Spleen (tissue), 11 donors: ENCODE data around the gene ACHE. TPM values are rescaled to one million over a fixed set of nuclear protein-coding genes. Genes with fewer than 3 reads are reported as not detected.

ENCODE experiments used
- DNase-seq: peaks from one replicate; pipeline ENCODE4 v3.0.0-alpha.2; 2020
- H3K27ac ChIP-seq, 8 donors: fragments of 200-600 bp; sonication (generic) in 7 of 8; 1 replicate in 4 of 8; 2 replicates in 4 of 8; pipeline versions ENCODE4 v1.5.0 to v1.8.0; 2016 to 2021; ENCODE audit warnings: inconsistent platforms in 4 of 8, mild to moderate bottlenecking in 4 of 8, moderate library complexity in 1 of 8
- H3K27me3 ChIP-seq, 7 donors: fragments of 200-600 bp; sonication (generic) in 6 of 7; replicated peaks in 1 of 7; 1 replicate in 4 of 7; 2 replicates in 3 of 7; pipeline versions ENCODE4 v1.5.0 to v1.8.0; 2016 to 2021; ENCODE audit warnings: inconsistent platforms in 3 of 7, mild to moderate bottlenecking in 1 of 7
- H3K36me3 ChIP-seq, 6 donors: fragments of 200-600 bp; sonication (generic) in 5 of 6; 1 replicate in 4 of 6; 2 replicates in 2 of 6; pipeline versions ENCODE4 v1.5.0 to v1.8.0; 2016 to 2021; ENCODE audit warnings: inconsistent platforms in 2 of 6
- H3K4me1 ChIP-seq, 6 donors: fragments of 200-600 bp; sonication (generic) in 5 of 6; 1 replicate in 3 of 6; 2 replicates in 3 of 6; pipeline versions ENCODE4 v1.5.0 to v1.8.0; 2016 to 2021; ENCODE audit warnings: inconsistent platforms in 3 of 6
- H3K4me3 ChIP-seq, 8 donors: fragments of 200-600 bp; sonication (generic) in 7 of 8; 1 replicate in 4 of 8; 2 replicates in 4 of 8; pipeline versions ENCODE4 v1.5.0 to v1.8.0; 2016 to 2021; ENCODE audit warnings: inconsistent platforms in 4 of 8, mild to moderate bottlenecking in 4 of 8, moderate library complexity in 2 of 8
- H3K9me3 ChIP-seq, 8 donors: fragments of 200-600 bp; sonication (generic) in 7 of 8; 1 replicate in 4 of 8; 2 replicates in 4 of 8; pipeline versions ENCODE4 v1.5.0 to v1.8.0; 2016 to 2021; ENCODE audit warnings: inconsistent platforms in 4 of 8
- CTCF ChIP-seq, 11 experiments: fragments of 200-600 bp in 7 of 11; fragments of 450-650 bp in 4 of 11; sonication (generic) in 4 of 11; IDR thresholded peaks in 8 of 11; conservative IDR thresholded peaks in 3 of 11; 1 replicate in 7 of 11; 2 replicates in 4 of 11; pipeline versions ENCODE4 v1.4.0 to v1.8.0; 2016 to 2021; ENCODE audit warnings: antibody characterized with exemption in 11 of 11, inconsistent platforms in 4 of 11, mild to moderate bottlenecking in 1 of 11
- POLR2A ChIP-seq, 3 donors: fragments of 450-650 bp; IDR thresholded peaks; one replicate each; pipeline ENCODE4 v1.5.1; 2017; ENCODE audit warnings: antibody characterized with exemption in 3 of 3, mild to moderate bottlenecking in 1 of 3
- POLR2AphosphoS5 ChIP-seq, 3 donors: sonication (generic); formaldehyde crosslinking; IDR thresholded peaks; one replicate each; pipeline ENCODE4 v1.5.1; 2017; ENCODE audit warnings: antibody characterized with exemption in 3 of 3
- WGBS, 5 donors: extraction: QIAGEN DNeasy Blood & Tissue Kit in 3 of 5; methylation state at CpG; one replicate each; pipeline versions ENCODE4 v1.1.5 to v1.1.7; 2013 to 2018; 5-methylcytosine and 5-hydroxymethylcytosine counted together
- intact Hi-C: fragments of 100-400 bp; cut with DNase I; formaldehyde crosslinking; loops from one replicate; pipeline ENCODE4 v1.15.0; 2023; ENCODE audit warnings: low total_unique reads
- polyA plus RNA-seq, 3 donors: library from polyadenylated mRNA; stranded (reverse); fragments of 200-250 nt; gene quantifications; one replicate each; pipeline ENCODE4 v1.2.1, GENCODE V29; 2013
- total RNA-seq, 7 donors: library from RNA; depleted of rRNA in 3 of 7; stranded (reverse); fragments of >200 nt in 3 of 7; fragmentation: NEBNext Ultra II Directional in 4 of 7; extraction: Animal tissue kit (Norgen Biotek cat#: 25700) in 4 of 7; gene quantifications; one replicate each; pipeline versions ENCODE4 v1.1.0 to v1.2.1, GENCODE V29; 2016 to 2021
- donor health status: healthy with polysubstance abuse.
- donor health status: DM: no; HTN: no; CAD: no; lungs with moderate emphysema.
- donor health status: DM: no; HTN: no; CAD: no.
- donor health status: Bipolar disorder and iron deficiency.
- donor health status: healthy.
- donor health status: DM: no; HTN: no; CAD: no.
- donor health status: DM: yes; HTN: yes; CAD: no.

The ACHE gene
- total and polyA plus RNA-seq, 10 donors = 2.0 to 10.8 (median 3.8) TPM

DNA sequence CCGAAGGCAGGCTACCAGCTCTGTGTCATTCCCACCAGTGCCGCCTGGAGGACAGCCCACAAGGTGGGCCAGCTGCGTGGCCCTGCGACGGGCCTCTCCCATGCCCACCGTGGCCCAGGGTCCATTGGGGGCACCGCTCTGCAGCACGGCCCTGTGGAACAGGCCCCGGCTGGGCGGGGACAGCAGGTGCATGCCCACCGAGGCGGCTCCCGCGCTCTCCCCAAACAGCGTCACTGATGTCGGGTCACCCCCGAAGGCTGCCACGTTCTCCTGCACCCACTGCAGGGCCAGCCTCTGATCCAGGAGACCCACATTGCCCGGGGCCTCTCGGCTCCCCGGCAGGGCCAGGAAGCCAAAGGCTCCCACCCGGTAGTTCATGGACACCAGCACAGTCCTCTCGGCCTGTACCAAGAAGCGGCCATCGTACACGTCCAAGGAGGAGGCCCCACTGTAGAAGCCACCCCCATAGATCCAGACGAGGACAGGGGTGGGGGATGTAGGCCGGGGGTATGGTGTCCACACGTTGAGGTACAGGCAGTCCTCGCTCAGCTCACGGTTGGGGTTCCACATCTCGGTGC lies 2.3 kb downstream of the ACHE start:
- peaks cover 0 to 4% (median 2%) of the 10 kb centered on the region in 6 donors for H3K36me3 ChIP-seq
- H3K27ac ChIP-seq = no peak overlapping the region
- H3K4me1 ChIP-seq = peaks cover 27 to 65% (median 54%) of the 10 kb centered on the region in 6 donors
- peaks cover 3 to 84% (median 53%) of the 10 kb centered on the region in 7 donors for H3K27me3 ChIP-seq
- peak; percentile 76 for DNase-seq
- TF ChIP-seq CTCF (IDR thresholded peaks at IDR 0.05 in 8 of 11, conservative IDR thresholded peaks at IDR 0.05 in 3 of 11) (no peak), POLR2A (IDR thresholded peaks at IDR 0.05) (no peak), POLR2AphosphoS5 (IDR thresholded peaks at IDR 0.05) (no peak)
- intact Hi-C loops = no loop called here
- peak overlapping the region in 1 of 8 donors; percentile 73 for H3K4me3 ChIP-seq
- no peaks in the 10 kb centered on the region for H3K9me3 ChIP-seq
- WGBS, 5 donors = 88 to 93% (median 92%) methylated on average over 19 to 32 of the region's 32 CpGs

- intact Hi-C loops = no loop called here
- Histone ChIP-seq H3K4me1 (peaks cover 35 to 73% (median 62%) of the 10 kb centered on the region in 6 donors), H3K27ac (no peak overlapping the region), H3K36me3 (peaks cover 0 to 12% (median 8%) of the 10 kb centered on the region in 6 donors), H3K27me3 (peaks cover 3 to 77% (median 48%) of the 10 kb centered on the region in 7 donors), H3K9me3 (no peaks in the 10 kb centered on the region), H3K4me3 (no peak overlapping the region)
- no peak for TF ChIP-seq POLR2AphosphoS5 (IDR thresholded peaks at IDR 0.05)
- peak; percentile 80 for DNase-seq
- 86 to 92% (median 89%) methylated on average over 23 to 44 of the region's 44 CpGs for whole genome bisulfite sequencing, 5 donors
Measured at GRCh38 chr7:100892364-100893317, 3.0 kb downstream of the ACHE start.

GRCh38 chr7:100891568-100892247 lies 4.0 kb downstream of the ACHE start:
- Histone ChIP-seq H3K4me3 (no peak overlapping the region), H3K4me1 (peaks cover 44 to 74% (median 68%) of the 10 kb centered on the region in 6 donors), H3K9me3 (no peaks in the 10 kb centered on the region), H3K27ac (peak overlapping the region in 1 of 8 donors; percentile 91), H3K27me3 (peaks cover 3 to 67% (median 38%) of the 10 kb centered on the region in 7 donors), H3K36me3 (peaks cover 0 to 21% (median 17%) of the 10 kb centered on the region in 6 donors)
- no peak for DNase-seq
- TF ChIP-seq POLR2AphosphoS5 (IDR thresholded peaks at IDR 0.05) = no peak
- no peak for TF ChIP-seq POLR2A (IDR thresholded peaks at IDR 0.05)
- no peak for TF ChIP-seq CTCF (IDR thresholded peaks at IDR 0.05 in 8 of 11, conservative IDR thresholded peaks at IDR 0.05 in 3 of 11)
- WGBS, 5 donors = 72 to 81% (median 80%) methylated on average over 8 of the region's 8 CpGs
- intact Hi-C loops = no loop called here
